ENCODE results near the gene COL20A1. TPM values are rescaled to one million over a fixed set of nuclear protein-coding genes. Genes with fewer than 3 reads are reported as not detected.

The COL20A1 gene
- total and polyA plus RNA-seq, 2 donors (not counting 1 experiment from before 2014, with no cell fraction given): not detected

- Histone ChIP-seq H3K9ac (ENCODE audit: low read length) (no peak overlapping the region), H3K4me1 (ENCODE audit: control insufficient read depth in 2 of 2, insufficient read depth in 2 of 2, low read length in 2 of 2) (no peaks in the 10 kb centered on the region), H3K27ac (ENCODE audit: low read length in 2 of 2) (no peak overlapping the region), H3K4me2 (replicated peaks; ENCODE audit: low read depth, low read length, poor library complexity, severe bottlenecking) (no peak overlapping the region), H4K20me1 (ENCODE audit: control insufficient read depth, insufficient read depth, low read length, poor library complexity, severe bottlenecking) (no peaks in the 10 kb centered on the region), H2AFZ (ENCODE audit: insufficient read depth, low read depth, low read length, poor library complexity, severe bottlenecking) (no peak overlapping the region), H3K36me3 (replicated peaks in 1 of 2; ENCODE audit: control extremely low read depth in 1 of 2, control insufficient read depth in 1 of 2, extremely low read depth in 1 of 2, insufficient read depth in 2 of 2, low read length in 1 of 2) (peaks cover 0 to 14% of the 10 kb centered on the region in 2 experiments), H3K79me2 (ENCODE audit: control insufficient read depth, insufficient read depth, low read length) (no peaks in the 10 kb centered on the region), H3K4me3 (ENCODE audit: control extremely low read depth in 1 of 5, extremely low read depth in 1 of 5, insufficient read depth in 1 of 5, low read depth in 2 of 5, low read length in 4 of 5) (no peak overlapping the region), H3K27me3 (replicated peaks in 1 of 4; ENCODE audit: control extremely low read depth in 1 of 4, control insufficient read depth in 3 of 4, insufficient read depth in 4 of 4, low read length in 3 of 4) (no peaks in the 10 kb centered on the region), H3K9me3 (ENCODE audit: control extremely low read depth in 1 of 3, control insufficient read depth in 2 of 3, insufficient read depth in 1 of 3, low read length in 2 of 3) (no peaks in the 10 kb centered on the region)
- Mint-ChIP-seq H3K4me1 (peaks cover 1% of the 10 kb centered on the region), H3K9me3 (ENCODE audit: insufficient read depth) (no peaks in the 10 kb centered on the region), H3K4me3 (no peak overlapping the region), H3K27ac (no peak overlapping the region), H3K27me3 (no peaks in the 10 kb centered on the region)
- ATAC-seq (ENCODE audit: low read depth) (no peak), DNase-seq (no peak)
- intact Hi-C loops (cut with micrococcal nuclease): no loop called here
- CTCF ChIA-PET: no interaction called here
- TF ChIP-seq CTCF (IDR thresholded peaks at IDR 0.05): no peak
- TF ChIP-seq EZH2 (IDR thresholded peaks at IDR 0.05; ENCODE audit: borderline replicate concordance, insufficient read depth, low read depth, low read length, poor library complexity, severe bottlenecking): no peak
- 97% methylated on average over 41 of the region's 44 CpGs for WGBS (ENCODE audit: insufficient coverage)
- POLR2A ChIA-PET: no interaction called here
These were observed 7.1 kb upstream of the COL20A1 start for GRCh38 chr20:63285636-63286615.

All from B cell (primary cell).